ENCODE data around the gene TOM1L2.
"Not testable (repeated sequence)": the region's sequence is repeated elsewhere in the genome, so short reads cannot be mapped to it uniquely, and the experiment has no call there.

TOM1L2 gene

GRCh38 chr17:17940441-17940911, 31.7 kb downstream of the TOM1L2 start:
- DNase-seq: no peak

GRCh38 chr17:17939941-17940340, 32.3 kb downstream of the TOM1L2 start:
- DNase-seq: not testable (repeated sequence)

DNA sequence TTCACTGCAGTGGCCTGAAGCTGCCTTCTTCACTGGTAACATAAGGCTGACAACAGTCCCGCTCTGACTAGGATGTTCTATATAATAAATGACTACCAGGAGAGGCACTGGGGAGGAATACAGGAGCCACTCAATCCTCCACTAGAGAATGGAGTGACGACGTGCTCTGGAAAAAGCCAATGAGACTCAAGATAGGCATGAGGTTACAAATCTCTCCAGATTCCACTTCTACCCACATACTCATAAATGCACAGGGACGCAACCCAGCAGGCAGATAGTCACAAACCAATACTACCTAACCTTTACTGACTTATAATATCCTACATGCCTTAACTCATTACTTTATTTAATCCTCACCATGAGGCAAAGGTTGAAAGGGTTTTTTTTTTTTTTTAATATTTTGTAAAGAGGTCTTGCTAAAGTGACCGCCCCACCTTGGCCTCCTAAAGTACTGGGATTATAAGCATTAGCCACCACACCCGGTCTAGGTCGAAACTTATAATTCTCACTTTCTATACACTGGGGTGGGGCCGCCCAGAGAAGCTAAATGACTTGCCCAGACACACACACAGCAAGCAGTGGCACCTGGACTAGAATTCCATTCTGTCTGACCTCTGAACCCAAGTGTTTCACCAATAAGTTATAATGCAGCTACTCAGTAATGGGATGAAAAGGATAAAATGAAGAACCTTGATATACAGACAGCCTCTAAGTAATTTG, 33.7 kb downstream of the TOM1L2 start:
- no peak for DNase-seq

- no peak for DNase-seq
Measured at GRCh38 chr17:17937958-17938357, 34.2 kb downstream of the TOM1L2 start.

DNA sequence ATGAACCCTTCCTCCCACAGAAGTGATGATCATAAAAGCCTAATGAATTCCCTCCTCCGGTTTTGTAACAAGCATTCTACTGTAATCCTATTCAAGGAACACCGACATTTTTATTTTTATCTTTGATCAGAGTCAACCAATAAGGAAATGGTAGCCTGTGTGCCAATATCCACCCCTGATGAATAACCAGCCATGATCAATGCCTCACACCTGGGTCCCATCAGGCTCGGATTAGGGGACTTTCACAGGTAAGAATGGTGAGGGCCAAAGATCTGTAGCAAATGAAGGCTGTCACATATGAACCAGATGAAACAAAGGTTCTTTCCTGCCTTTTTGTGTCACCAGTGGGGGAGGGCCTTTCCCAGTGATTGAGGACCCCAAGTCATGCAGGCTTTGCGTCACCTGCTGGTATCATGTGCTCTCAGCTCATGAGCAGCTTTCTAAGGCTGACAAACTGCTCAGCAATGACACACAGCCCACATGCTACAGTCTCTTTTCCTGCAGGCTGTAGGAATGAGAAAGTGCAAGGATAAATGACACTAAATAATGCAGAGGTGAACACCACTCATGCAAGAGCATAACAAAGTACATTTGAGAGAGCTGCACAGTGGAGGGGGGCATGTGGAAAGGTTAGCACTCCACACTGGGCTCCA, 34.9 kb downstream of the TOM1L2 start:
- no peak for DNase-seq

GRCh38 chr17:17935321-17936271, 36.6 kb downstream of the TOM1L2 start:
- no peak for DNase-seq

DNA sequence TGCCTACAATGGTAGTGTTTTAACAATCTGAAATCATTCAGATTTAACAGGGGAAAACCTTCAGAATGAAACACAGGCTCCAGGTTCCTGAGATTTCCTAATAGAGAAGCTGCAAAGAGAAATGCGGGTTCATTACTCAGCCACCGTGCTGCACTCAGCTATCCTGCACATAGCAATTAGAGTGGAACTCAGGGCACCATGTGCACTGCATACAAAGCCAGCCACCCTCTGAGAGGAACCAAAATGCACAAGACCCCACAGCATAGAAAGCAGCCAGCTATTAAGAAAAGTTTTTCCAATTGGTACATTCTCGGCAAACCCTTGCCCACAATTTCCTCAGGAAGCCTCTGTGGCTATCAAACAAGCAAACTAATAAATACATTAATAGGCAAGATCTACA, 37.4 kb downstream of the TOM1L2 start:
- DNase-seq: no peak

DNA sequence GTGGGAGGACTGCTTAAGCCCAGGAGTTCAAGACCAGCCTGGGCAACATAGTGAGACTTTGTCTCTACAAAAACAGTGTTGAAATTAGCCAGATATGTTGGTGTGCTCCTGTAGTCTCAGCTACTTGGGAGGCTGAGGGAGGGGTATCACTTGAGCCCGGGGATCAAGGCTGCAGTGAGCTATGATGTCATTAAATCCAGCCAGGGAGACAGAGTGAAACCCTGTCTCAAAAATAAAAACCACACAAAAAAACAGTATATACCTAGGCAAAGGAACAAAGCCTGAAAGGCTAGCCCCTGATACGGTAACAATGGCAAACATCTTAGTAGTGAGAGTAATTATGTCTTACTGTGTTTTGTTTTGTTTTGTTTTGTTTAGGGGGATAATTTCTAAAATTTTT, 38.0 kb downstream of the TOM1L2 start:
- DNase-seq: no peak

DNA sequence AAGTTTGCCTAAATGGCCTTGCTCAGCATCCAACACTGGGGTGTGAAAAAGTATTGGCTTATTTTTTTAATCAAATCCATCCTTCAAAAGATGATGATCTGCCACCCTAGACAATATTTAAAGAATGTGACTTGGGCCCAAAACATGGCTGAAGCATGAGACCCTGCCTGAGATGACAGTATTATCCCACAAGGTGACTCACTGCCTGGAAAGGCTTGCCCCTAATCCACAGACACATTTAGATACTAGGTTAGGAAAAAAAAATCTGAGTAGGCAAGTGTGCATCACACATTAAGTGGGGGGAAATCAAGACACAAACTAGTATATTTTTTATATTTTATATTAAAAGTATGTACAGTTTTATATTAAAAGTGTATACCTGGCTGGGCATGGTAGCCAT, 38.4 kb downstream of the TOM1L2 start:
- DNase-seq: no peak

GRCh38 chr17:17931159-17931558, 41.0 kb downstream of the TOM1L2 start:
- no peak for DNase-seq

GRCh38 chr17:17930674-17931073, 41.5 kb downstream of the TOM1L2 start:
- no peak for DNase-seq

DNA sequence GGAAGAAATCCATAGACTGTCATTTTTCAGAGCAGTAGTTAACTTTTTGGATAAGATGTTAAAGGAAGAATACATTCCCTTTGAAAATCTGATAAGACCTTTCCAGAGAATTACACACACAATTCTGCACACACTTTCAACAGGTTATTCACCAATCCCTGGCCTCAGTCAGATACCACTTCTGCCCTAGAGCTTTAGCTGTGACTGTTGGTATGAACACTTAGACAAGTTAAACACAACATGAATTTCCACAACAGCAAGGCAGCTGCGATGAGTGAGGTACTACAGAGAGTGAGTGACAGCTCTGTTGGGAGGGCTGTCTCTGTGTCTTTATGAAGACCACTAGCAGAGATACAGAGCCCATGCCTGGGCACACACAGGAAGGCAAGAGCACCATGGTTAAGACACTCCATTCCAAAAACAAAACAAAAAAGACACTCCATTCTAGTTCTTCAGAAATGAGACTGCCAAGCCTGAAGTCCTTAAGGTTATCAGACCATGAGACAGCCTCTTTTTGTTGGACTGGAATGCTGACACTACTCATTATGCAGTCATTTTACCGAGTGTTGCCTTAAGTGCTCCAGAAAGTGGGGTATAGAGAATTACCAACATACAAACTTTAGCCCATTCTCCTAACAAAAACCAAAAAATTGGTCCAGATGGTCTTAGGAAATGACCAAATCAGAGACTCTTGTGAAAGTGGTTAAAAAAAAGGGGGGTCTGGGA, 42.4 kb downstream of the TOM1L2 start:
- DNase-seq: no peak

- no peak for DNase-seq
Measured at GRCh38 chr17:17928398-17929287, 43.6 kb downstream of the TOM1L2 start.

DNA sequence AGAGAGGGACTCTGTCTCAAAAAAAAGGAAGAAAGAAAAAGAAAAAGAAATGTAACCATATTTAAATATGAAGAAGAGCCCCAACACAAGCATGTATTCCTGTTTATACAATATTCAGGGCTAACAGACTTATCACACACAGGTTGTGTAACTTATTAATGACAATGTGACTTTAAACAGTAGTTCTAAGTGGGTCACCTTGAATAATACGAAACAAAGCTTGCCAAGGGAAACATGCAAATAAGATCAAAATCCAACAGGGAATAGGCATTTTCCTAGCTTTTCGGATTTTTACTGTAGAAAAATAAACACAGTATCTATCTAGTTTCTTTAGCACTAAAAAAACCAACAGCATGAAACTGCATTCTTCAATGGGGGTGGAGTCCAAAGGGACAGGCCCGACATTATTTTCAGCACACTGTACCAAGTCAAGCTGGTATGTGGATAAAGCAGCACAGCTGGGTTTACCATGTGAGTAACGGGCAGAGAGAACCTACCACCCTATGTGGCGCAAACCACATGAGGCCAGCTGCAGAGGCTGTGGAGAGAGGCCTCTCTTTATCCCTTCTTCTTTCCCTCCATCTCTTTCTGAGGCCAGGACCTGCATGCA, 45.3 kb downstream of the TOM1L2 start:
- no peak for DNase-seq

GRCh38 chr17:17926036-17926435, 46.2 kb downstream of the TOM1L2 start:
- DNase-seq: no peak

DNA sequence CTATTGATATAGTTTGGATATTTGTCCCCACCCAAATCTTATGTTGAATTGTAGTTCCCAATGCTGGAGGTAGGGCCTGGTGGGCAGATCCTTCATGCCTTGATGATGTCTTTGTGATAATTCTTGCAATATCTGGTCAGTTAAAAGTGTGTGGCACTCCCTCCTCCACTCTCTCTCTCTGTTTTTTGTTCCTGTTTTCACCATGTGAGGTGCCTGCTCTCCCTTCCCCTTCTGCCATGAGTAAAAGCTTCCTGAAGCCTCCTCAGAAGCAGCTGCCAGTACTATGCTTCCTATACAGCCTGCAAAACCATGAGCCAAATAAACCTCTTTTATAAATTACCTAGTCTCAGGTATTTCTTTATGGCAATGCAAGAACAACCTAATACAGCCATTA, 47.3 kb downstream of the TOM1L2 start:
- no peak for DNase-seq

DNA sequence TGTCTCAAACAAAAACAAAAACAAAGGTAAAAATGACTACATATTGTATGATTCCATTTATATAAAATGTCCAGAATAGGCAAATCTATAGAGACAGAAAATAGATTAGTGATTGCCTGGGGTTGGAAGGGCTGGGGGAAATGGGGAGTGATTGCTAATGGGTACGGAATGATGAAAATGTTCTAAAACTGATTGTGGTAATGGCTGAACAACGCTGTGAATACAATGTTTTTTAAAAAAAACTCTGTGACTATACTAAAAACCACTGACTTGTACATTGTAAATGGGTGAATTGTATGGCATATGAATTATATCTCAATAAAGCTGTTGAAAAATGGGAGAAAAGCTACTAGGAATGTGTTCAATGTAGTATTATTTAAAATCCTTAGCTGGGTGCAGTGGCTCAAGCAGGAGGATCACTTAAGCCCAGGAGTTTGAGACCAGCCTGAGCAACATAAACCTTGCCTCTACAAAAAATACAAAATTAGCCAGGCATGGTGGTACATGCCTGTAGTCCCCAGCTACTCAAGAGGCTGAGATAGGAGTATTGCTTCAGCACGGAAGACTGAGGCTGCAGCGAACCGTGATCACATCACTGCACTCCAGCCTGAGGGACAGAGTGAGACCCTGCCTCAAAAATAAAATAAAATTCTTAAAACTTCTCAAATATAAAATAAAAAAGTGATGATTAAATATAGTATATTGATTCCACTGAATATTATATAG, 47.9 kb downstream of the TOM1L2 start:
- no peak for DNase-seq

GRCh38 chr17:17922070-17922614, 50.1 kb downstream of the TOM1L2 start:
- DNase-seq: no peak

DNA sequence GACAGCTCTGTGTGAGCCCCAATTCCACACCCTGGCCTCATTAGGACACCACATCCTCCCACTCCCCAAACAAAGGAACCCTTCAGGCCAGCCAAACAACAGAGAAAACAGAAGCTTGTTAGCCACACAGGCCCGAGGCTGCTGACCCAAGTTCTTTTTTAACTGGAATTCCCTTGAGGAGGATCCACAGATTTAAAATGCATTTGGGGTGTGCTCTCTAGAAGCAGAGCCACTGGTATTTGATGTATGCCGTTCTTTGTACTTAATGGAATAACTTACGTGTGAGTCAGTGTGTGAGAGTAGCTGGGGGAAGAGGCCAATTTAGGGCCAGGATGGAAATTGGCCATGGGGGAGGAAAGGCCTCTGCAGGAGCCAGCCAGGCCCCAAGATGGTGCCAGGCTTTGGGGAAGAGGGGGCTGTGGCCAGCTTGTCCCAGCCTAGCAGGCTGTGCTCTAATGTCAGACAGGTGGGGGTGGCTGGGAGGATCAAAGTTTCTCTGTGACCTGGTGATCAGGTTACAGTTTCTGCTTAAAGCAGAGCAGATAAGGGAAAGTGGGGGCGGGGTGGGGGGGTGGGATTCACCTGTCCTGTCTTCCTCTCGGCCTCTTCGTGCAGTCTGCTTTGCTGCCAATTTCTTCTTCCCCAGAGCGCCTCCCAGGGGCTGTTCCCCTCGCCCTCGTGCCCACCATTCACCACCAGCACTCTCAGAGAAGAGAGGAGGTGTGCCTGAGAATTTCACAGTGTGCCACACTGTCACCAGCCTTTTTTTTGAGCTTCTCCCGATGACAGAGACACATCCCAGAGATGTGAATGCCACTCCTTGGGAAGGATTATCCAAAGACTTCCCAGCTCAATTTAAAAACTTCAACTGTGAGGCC, 50.8 kb downstream of the TOM1L2 start:
- DNase-seq: no peak

Measured in stimulated activated CD4-positive, alpha-beta T cell treated with anti-CD3 and anti-CD28 coated beads, Interleukin-12 subunit alpha, Interleukin-12 subunit beta, amount 100 ng/mL, for 4 hours (primary cell).